Choroid plexus epithelial cell (primary cell): ENCODE results near the gene JPH2.
A peak's percentile ranks its signal among the peaks of the same experiment; 100 is the strongest.

Experiments
- DNase-seq: peaks from one replicate; pipeline ENCODE4 v3.0.0-alpha.2; 2010; ENCODE audit warnings: low read depth
- H3K4me3 ChIP-seq: 2 replicates; pipeline ENCODE4 v1.5.1; 2011; ENCODE audit warnings: low read depth, mild to moderate bottlenecking, control low read depth, low read length, moderate library complexity
- CTCF ChIP-seq: conservative IDR thresholded peaks from 2 replicates; pipeline ENCODE4 v1.5.1; 2011; ENCODE audit warnings: low read depth, mild to moderate bottlenecking, control low read depth, inconsistent platforms, low read length, moderate library complexity

The JPH2 gene

DNA sequence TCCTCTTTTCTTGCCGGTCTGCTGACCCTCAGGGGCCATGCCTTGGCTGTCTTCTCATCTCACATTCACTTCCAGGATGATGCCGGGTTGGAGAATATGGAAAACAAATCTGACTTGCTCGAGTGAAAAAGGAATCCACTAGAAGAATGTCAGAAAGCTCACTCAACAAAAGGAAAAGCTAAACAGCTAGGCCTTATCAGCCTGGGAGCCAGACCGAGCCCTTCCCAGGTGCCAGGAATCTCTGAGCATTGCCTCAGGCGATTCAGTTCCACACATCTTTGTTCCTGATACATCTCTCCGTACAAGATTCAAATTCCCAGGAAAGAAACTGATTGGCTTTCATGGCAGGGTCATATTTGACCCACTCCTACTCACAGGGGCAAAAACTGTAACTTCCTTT is 32.8 kb upstream of the JPH2 start:
- no peak for DNase-seq
- no peak for TF ChIP-seq CTCF
- no peak overlapping the region for H3K4me3 ChIP-seq

GRCh38 chr20:44219170-44219730 is 32.3 kb upstream of the JPH2 start:
- H3K4me3 ChIP-seq: no peak overlapping the region
- DNase-seq: no peak
- TF ChIP-seq CTCF: no peak

- H3K4me3 ChIP-seq: no peak overlapping the region
- no peak for TF ChIP-seq CTCF
- no peak for DNase-seq
Measured at GRCh38 chr20:44218446-44218845, 31.5 kb upstream of the JPH2 start.

- DNase-seq: peak; percentile 82
- peak; percentile 99 for TF ChIP-seq CTCF
- no peak overlapping the region for H3K4me3 ChIP-seq
Measured at GRCh38 chr20:44217342-44218092, 30.5 kb upstream of the JPH2 start.

- peak; percentile 84 for DNase-seq
Measured at GRCh38 chr20:44215125-44215524, 28.1 kb upstream of the JPH2 start.

GRCh38 chr20:44212792-44213191 is 25.8 kb upstream of the JPH2 start:
- H3K4me3 ChIP-seq: no peak overlapping the region
- no peak for TF ChIP-seq CTCF
- no peak for DNase-seq

More at GRCh38 chr20:44215125-44215524, 28.1 kb upstream of the JPH2 start:
- no peak overlapping the region for H3K4me3 ChIP-seq
- peak; percentile 93 for TF ChIP-seq CTCF
